K562 (cell line): ENCODE data around the gene OR9A2. TPM values are rescaled to one million over a fixed set of nuclear protein-coding genes. Genes with fewer than 3 reads are reported as not detected.

Experiments used
- ATAC-seq: fragments of 200-7000 bp; cut with Tn5 transposase; 3 replicates; pipeline ENCODE4 v1.9.1; 2020; ENCODE audit warnings: moderate library complexity
- BruUV-seq: library from RNA; stranded (reverse); fragments of 400-500 nt; replicated peaks from 2 replicates; lab custom pipeline; 2021; lab: Mats Ljungman, UMichigan
- CTCF ChIA-PET: fragments of 300-600 bp; formaldehyde crosslinking; extraction: SDS; loops from one replicate; lab custom pipeline; 2021; ENCODE audit warnings: low intra/inter-chr PET ratio; lab: Yijun Ruan, JAX
- POLR2A ChIA-PET: fragments of 300-600, 350-650 bp; sonication (Branson Sonifier 250); formaldehyde crosslinking; extraction: SDS; loops from one replicate; lab custom pipeline; 2021; ENCODE audit warnings: antibody characterized with exemption, inconsistent platforms; lab: Yijun Ruan, JAX
- DNase-seq, 4 experiments: peaks; one replicate each; pipeline versions ENCODE4 v3.0.0 to v3.0.0-alpha.2; 2011 to 2018; ENCODE audit warnings: low spot score in 3 of 4, mixed read lengths in 3 of 4; ENCODE audit errors: extremely low read depth in 1 of 4
- FAIRE-seq: peaks from 2 replicates; lab custom pipeline; 2011; peaks lifted over from hg19 to GRCh38; lab: Jason Lieb, UNC
- H2AFZ ChIP-seq: 2 replicates; pipeline ENCODE4 v1.6.0; 2011; ENCODE audit warnings: low read depth, low read length, control low read depth, inconsistent platforms
- H3K27ac ChIP-seq: fragments of 200-600 bp; 3 replicates; pipeline ENCODE4 v1.8.0; 2011; ENCODE audit warnings: low read depth, mild to moderate bottlenecking, control low read depth, inconsistent platforms, low read length, moderate library complexity, mixed read lengths; ENCODE audit errors: extremely low read depth
- H3K27me3 ChIP-seq, 2 experiments: fragments of 300-600 bp in 1 of 2; 2 replicates in 1 of 2; 3 replicates in 1 of 2; pipeline versions ENCODE4 v1.6.0 to v1.8.0; 2011; ENCODE audit warnings: inconsistent platforms in 2 of 2, low read length in 2 of 2, mild to moderate bottlenecking in 1 of 2, mixed read lengths in 1 of 2, moderate library complexity in 1 of 2; ENCODE audit not compliant: control insufficient read depth in 2 of 2, insufficient read depth in 2 of 2
- H3K36me3 ChIP-seq: fragments of 300-600 bp; 3 replicates; pipeline ENCODE4 v1.8.0; 2011; ENCODE audit warnings: mild to moderate bottlenecking, low read length, inconsistent platforms; ENCODE audit not compliant: control insufficient read depth, insufficient read depth
- H3K4me1 ChIP-seq, 2 experiments: fragments of 200-600 bp in 1 of 2; replicated peaks in 1 of 2; 2 replicates in 1 of 2; 3 replicates in 1 of 2; pipeline versions ENCODE4 v1.5.1 to v1.8.0; 2011; ENCODE audit warnings: inconsistent platforms in 2 of 2, low read length in 2 of 2, mild to moderate bottlenecking in 1 of 2, mixed read lengths in 1 of 2, moderate library complexity in 1 of 2; ENCODE audit not compliant: control insufficient read depth in 2 of 2, insufficient read depth in 2 of 2
- H3K4me2 ChIP-seq: 2 replicates; pipeline ENCODE4 v1.6.1; 2011; ENCODE audit warnings: low read length, control low read depth, inconsistent platforms, mixed read lengths; ENCODE audit not compliant: insufficient read depth
- H3K4me3 ChIP-seq: fragments of 200-600 bp; sonication (generic), shearing (Covaris generic); 2 replicates; pipeline ENCODE4 v1.5.1; 2016; ENCODE audit warnings: control low read depth, inconsistent platforms
- H3K79me2 ChIP-seq: fragments of 200-600 bp; 3 replicates; pipeline ENCODE4 v1.8.0; 2011; ENCODE audit warnings: low read length, inconsistent platforms; ENCODE audit not compliant: control insufficient read depth, insufficient read depth
- H3K9ac ChIP-seq, 2 experiments: 2 replicates each; pipeline versions ENCODE4 v1.6.0 to v1.6.1; 2011; ENCODE audit warnings: low read depth in 2 of 2, low read length in 2 of 2, control low read depth in 1 of 2, inconsistent platforms in 1 of 2, mild to moderate bottlenecking in 1 of 2, mixed read lengths in 1 of 2; ENCODE audit not compliant: insufficient read depth in 1 of 2
- H3K9me1 ChIP-seq: one replicate; pipeline ENCODE4 v1.6.0; 2011; ENCODE audit warnings: inconsistent platforms, mild to moderate bottlenecking, low read length, moderate library complexity; ENCODE audit not compliant: control insufficient read depth, insufficient read depth
- H3K9me3 ChIP-seq: replicated peaks from 2 replicates; pipeline ENCODE4 v1.5.1; 2011; ENCODE audit warnings: low read depth, low read length, inconsistent platforms; ENCODE audit not compliant: control insufficient read depth, insufficient read depth
- H4K20me1 ChIP-seq: replicated peaks from 2 replicates; pipeline ENCODE4 v1.6.1; 2011; ENCODE audit warnings: low read length, inconsistent platforms, mixed read lengths; ENCODE audit not compliant: control insufficient read depth, insufficient read depth
- CBFB ChIP-seq: sonication (generic); formaldehyde crosslinking; IDR thresholded peaks from 2 replicates; pipeline ENCODE4 v1.4.0; 2020; ENCODE audit warnings: mild to moderate bottlenecking, missing genetic modification reagents
- PPARD ChIP-seq: fragments of 250-450 bp; sonication (Bioruptor Pico); IDR thresholded peaks from 2 replicates; pipeline ENCODE4 v1.8.0; 2022; ENCODE audit warnings: inconsistent platforms, mild to moderate bottlenecking, moderate library complexity
- RFX5 ChIP-seq: IDR thresholded peaks from 2 replicates; pipeline ENCODE4 v1.6.1; 2011; ENCODE audit warnings: low read depth, mild to moderate bottlenecking, improper control_type of control experiment, low read length
- ZKSCAN3 ChIP-seq: fragments of 250-450 bp; sonication (Bioruptor Pico); IDR thresholded peaks from 2 replicates; pipeline ENCODE4 v1.4.0; 2020
- ZNF212 ChIP-seq: fragments of 450-650 bp; formaldehyde crosslinking; IDR thresholded peaks from 2 replicates; pipeline ENCODE4 v1.4.0; 2020; ENCODE audit warnings: mild to moderate bottlenecking
- ZNF449 ChIP-seq: fragments of 250-450 bp; sonication (Bioruptor Pico); IDR thresholded peaks from 2 replicates; pipeline ENCODE4 v1.8.0; 2022; ENCODE audit warnings: moderate library complexity, mild to moderate bottlenecking, inconsistent platforms
- WGBS: fragments of 100-300 bp; shearing (Covaris generic); methylation state at CpG from one replicate; pipeline ENCODE4 v1.1.6; 2016; ENCODE audit warnings: low coverage, mixed read lengths; ENCODE audit not compliant: insufficient coverage; ENCODE audit errors: missing lambda C conversion rate; 5-methylcytosine and 5-hydroxymethylcytosine counted together
- in situ Hi-C: fragments of 300-500 bp; cut with MboI; formaldehyde crosslinking; loops from 4 replicates; pipeline ENCODE4 v1.15.0; 2018; ENCODE audit warnings: inconsistent platforms, mixed read lengths
- intact Hi-C: fragments of 100-400 bp; cut with micrococcal nuclease; formaldehyde crosslinking; loops from 2 replicates; pipeline ENCODE4 v1.14.2; 2022
- polyA plus RNA-seq, 8 experiments: library from polyadenylated mRNA; depleted of rRNA in 4 of 8; stranded (reverse) in 5 of 8; unstranded in 3 of 8; fragments of >200 nt; fragmentation: Nextera tagmentation in 2 of 8; fragmentation: Illumina TruSeq in 1 of 8; extraction: Ambion mirVana in 2 of 8; extraction: Trizol in 1 of 8; gene quantifications; 2 replicates each; pipeline versions ENCODE4 v1.2.1 to v1.2.3, GENCODE V29; 2011 to 2014; ENCODE audit warnings: inconsistent platforms in 1 of 8, missing spikeins in 1 of 8
- total RNA-seq, 7 experiments: library from RNA; depleted of rRNA in 6 of 7; stranded (reverse); fragments of >200 nt in 6 of 7; fragmentation: Illumina TruSeq in 2 of 7; extraction: Trizol in 2 of 7; gene quantifications; 2 replicates each; pipeline versions ENCODE4 v1.2.1 to v1.2.3, GENCODE V29; 2011 to 2021; ENCODE audit warnings: low replicate concordance in 1 of 7

Gene OR9A2
- total and polyA plus RNA-seq, 9 of the 15 experiments (the other 6 are each of a cell fraction or from before 2014, with no cell fraction given), result not detected

GRCh38 chr7:143012001-143012400 is 14.9 kb downstream of the OR9A2 start:
- Histone ChIP-seq H4K20me1 (no peaks in the 10 kb centered on the region), H3K36me3 (no peaks in the 10 kb centered on the region), H2AFZ (no peak overlapping the region), H3K9me1 (no peaks in the 10 kb centered on the region), H3K27ac (no peak overlapping the region), H3K4me1 (no peaks in the 10 kb centered on the region), H3K27me3 (peaks cover 15 to 25% of the 10 kb centered on the region in 2 experiments; a peak in 4 of 5 replicates), H3K79me2 (no peaks in the 10 kb centered on the region), H3K9me3 (no peaks in the 10 kb centered on the region), H3K4me2 (no peak overlapping the region), H3K9ac (no peak overlapping the region), H3K4me3 (no peak overlapping the region)
- POLR2A ChIA-PET, result interaction anchor here (1.1 kb wide), 1 partner anchor 203 kb away, joined by 4 read pairs; no protein-coding TSS in a partner anchor
- DNase-seq, result no peak
- intact Hi-C loops (no loop called here), in situ Hi-C loops (loop anchor here (5.0 to 25.0 kb wide), 3 partner anchors 200 to 375 kb away; no protein-coding TSS in a partner anchor)
- no peak for FAIRE-seq
- BruUV-seq, result no TSS peak
- TF ChIP-seq ZKSCAN3 (no peak), ZNF212 (CRISPR knock-in tag) (no peak), PPARD (CRISPR knock-in tag) (no peak), CBFB (CRISPR knock-in tag) (no peak), RFX5 (no peak), ZNF449 (CRISPR knock-in tag) (no peak)
- CTCF ChIA-PET, result interaction anchor here (0.9 to 11.1 kb wide), 2 partner anchors 95 to 202 kb away, joined by 4 to 222 read pairs; no protein-coding TSS in a partner anchor
- WGBS, result 1% methylated on average over 7 of the region's 7 CpGs
- no peak for ATAC-seq
